A673 (cell line): ENCODE data around the gene SIRPA.
"Not testable (repeated sequence)": the region's sequence is repeated elsewhere in the genome, so short reads cannot be mapped to it uniquely, and the experiment has no call there.

Source experiments
- EZH2 ChIP-seq: fragments of 200-600 bp; sonication (generic); IDR thresholded peaks from 2 replicates; pipeline ENCODE4 v1.6.1; 2017; ENCODE audit warnings: borderline replicate concordance, low read depth, mild to moderate bottlenecking, mixed read lengths, antibody characterized with exemption, low read length; ENCODE audit not compliant: poor library complexity, severe bottlenecking
- TF ChIP-seq, protein P1 (sequence below): fragments of 300-800, 200-600 bp; sonication (generic); conservative IDR thresholded peaks from 2 replicates; pipeline ENCODE4 v1.5.1; 2017; ENCODE audit warnings: low read depth, mild to moderate bottlenecking, antibody characterized with exemption, low read length, moderate library complexity, mixed read lengths

DNA sequence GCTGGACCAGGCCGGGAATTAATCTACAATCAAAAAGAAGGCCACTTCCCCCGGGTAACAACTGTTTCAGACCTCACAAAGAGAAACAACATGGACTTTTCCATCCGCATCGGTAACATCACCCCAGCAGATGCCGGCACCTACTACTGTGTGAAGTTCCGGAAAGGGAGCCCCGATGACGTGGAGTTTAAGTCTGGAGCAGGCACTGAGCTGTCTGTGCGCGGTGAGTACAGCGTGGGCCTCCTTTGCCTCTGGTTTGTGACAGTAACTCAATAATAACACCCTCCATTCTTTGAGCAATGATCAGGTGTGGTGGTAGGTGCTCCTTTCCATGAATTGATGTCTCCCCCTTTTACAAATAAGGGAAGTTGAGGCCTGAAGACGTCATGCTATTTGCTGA lies 20.0 kb downstream of the SIRPA start:
- TF ChIP-seq, protein P1, sequence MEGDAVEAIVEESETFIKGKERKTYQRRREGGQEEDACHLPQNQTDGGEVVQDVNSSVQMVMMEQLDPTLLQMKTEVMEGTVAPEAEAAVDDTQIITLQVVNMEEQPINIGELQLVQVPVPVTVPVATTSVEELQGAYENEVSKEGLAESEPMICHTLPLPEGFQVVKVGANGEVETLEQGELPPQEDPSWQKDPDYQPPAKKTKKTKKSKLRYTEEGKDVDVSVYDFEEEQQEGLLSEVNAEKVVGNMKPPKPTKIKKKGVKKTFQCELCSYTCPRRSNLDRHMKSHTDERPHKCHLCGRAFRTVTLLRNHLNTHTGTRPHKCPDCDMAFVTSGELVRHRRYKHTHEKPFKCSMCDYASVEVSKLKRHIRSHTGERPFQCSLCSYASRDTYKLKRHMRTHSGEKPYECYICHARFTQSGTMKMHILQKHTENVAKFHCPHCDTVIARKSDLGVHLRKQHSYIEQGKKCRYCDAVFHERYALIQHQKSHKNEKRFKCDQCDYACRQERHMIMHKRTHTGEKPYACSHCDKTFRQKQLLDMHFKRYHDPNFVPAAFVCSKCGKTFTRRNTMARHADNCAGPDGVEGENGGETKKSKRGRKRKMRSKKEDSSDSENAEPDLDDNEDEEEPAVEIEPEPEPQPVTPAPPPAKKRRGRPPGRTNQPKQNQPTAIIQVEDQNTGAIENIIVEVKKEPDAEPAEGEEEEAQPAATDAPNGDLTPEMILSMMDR, result not testable (repeated sequence)
- not testable (repeated sequence) for TF ChIP-seq EZH2
